NCI-H2227 treated with DMSO at 0.1 percent for 48 hours (cell line): Measurements from ENCODE around the gene WASF2.
A peak's percentile ranks its signal among the peaks of the same experiment; 100 is the strongest.
"Not testable (repeated sequence)": the region's sequence is repeated elsewhere in the genome, so short reads cannot be mapped to it uniquely, and the experiment has no call there.

ENCODE experiments used
- DNase-seq: peaks from one replicate; lab custom pipeline; 2025; lab: John Stamatoyannopoulos, UW

WASF2 gene

DNA sequence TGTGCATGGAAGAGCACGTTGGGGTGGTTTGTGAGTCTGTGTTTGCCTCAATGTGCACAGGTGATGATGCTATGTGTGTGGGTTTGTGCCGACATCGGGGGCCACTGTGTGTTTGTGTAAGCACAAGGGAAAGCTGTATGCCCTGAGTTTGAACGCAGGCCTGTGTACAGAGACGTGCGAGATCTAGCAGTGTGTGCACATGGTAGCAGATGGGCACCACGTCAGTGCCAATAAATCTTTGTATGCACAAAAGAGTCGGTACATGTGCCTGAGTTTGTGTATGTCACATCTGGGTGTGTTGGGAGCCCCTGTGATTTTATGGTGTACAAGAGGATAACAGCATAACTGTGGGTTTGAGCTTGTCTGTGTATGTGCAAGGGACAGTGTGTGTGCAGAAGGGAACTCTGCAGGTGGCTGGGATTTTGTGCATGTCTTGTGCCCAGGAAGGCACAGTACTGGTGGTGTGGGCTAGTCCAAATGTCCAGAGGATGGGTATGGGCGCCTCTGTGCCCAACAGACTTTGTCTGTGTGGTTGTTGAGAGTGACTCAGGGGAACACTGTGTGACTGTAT is 32.0 kb upstream of the WASF2 start:
- DNase-seq: no peak

DNA sequence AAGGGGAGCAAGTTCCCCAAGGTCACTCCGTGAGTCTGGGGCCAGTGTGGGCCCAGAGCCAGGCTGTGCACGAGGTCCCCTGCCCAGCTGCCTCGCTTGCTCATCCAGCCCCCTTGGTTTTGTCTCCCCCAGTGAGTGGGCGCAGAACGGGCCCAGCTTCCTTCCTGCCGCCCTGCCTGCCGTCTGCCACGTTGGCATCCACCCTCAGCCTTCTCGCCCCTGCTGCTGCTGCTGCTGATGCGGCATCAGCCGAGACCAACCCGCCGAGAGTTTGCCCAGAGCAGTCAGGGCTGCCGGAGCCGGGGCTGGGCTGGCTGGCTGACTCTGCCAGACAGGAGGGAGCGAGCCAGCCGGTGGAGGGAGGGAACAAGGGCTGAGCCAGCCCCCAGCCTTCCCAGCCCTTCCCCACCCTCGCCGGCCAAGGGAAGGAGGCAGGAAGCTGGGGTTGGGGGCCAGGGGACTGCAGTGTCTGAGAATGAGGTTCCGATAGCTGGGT is 31.4 kb upstream of the WASF2 start:
- DNase-seq: no peak

DNA sequence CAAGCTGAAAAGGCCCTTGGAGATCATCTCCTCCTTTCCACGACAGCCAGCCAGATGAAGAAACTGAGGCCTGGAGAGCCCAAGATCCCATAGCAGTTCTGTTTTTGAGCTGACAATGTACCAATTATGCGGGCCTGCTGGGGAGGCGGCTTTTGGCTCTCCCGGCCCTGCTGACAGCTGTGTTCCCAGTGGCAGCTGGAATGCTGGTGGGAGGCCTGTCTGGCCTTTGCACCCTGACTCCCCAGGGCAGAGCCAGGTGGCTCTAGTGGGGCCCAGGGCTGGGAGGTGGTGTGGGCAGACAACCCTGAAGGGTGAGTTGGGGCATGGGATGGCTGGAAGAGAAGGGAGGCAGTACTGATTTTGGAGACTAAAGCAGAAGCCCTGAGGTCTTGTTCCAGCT is 30.7 kb upstream of the WASF2 start:
- DNase-seq: no peak

DNA sequence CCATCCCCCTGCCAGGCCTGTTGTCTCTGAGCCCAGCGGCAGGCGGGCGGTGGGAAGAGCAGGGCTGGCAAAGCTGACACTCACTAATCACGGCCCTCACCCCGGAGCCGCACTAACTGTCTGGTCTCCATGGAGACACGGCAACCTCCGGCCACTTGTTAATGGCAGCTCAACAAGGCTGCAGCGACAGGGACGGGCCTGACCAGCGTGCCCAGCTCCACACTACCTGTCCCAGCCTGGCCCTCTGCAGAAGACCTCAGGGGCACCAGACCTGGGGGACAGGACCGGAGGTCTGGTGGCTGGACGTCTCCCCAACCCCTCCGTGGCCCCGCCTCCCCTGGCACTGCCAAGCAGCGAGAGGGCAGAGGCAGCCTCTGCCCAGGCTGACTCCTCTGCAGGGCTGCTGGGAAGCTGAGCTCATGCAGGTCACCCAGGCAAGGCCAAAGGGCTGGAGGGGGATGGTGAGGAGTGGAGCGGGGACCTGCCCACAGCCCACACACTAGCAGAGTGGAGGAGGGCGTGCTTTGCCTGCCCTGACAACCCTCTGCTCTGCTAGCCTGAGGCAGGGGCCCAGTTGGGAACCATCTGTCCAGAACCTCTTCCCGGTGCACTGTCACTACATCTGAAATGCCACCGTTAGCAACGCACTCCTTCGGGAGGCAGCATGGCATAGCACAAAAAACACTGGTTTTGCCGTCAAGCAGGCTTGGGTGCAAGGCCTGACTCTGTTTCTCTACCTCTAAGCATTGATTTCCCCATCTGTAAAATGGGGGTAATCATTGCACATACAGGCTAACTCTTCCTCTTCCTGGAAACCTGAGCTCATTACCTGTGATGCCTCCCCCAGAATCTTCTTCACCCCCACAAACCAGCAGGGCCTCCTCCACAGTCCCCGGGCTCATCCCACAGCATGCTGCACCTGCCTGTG is 29.6 kb upstream of the WASF2 start:
- DNase-seq: peak; percentile 89

DNA sequence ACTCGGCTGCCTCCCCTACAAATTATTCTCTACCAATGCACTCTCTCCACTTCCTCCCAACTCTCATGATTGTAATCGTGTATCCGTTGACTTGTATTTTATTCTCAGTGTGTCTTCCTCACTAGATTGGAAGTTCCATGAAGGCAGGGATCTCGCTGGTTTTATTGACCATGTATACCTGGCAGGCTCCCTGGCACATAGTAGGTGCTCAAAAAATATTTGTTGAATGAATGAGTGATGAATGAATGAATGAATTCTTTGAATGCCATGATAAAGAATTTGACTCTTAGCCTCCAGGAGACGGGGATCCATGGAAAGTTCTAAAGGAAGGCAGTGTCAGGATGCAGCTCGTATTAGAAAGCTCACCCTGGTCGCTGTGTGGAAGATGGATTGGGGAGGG is 28.8 kb upstream of the WASF2 start:
- DNase-seq: no peak

DNA sequence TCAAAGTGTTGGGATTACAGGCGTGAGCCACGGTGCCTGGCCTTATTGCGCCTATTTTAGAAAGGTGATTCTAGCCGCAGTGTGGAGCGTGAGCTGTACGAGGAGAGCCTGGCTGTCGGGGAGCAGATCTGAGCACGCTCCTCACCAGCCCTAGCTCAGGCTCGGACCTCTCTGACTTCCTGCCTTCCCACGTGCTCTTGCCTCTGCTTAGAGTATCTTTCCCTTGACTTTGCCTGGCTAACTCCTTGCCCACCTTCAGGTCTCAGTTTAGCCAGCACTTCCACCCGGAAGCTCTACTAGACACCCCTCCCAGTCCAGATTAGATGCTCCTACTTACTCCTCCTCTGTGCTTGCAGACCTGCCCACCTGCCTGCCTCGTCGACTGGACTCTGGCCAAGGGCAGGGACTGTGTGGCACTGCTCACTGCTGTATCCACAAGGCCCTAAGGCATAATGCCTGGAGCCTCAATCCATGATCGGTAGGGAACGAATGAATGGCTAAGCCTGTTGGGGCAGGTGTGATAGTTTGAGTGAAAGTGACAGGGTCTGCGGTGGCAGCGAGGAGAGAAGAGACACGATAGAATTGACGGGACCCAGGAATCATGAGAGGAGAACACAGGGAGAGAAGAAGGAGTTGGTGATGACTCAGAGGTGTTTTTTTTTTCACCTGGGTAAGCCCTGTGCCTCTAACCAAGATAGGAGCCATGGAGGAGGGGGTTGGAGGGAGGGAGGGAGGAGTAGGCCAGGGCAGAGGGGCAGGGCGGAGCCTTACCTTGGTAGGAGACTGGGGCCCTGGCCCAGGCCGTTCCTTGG is 28.1 kb upstream of the WASF2 start:
- no peak for DNase-seq

DNA sequence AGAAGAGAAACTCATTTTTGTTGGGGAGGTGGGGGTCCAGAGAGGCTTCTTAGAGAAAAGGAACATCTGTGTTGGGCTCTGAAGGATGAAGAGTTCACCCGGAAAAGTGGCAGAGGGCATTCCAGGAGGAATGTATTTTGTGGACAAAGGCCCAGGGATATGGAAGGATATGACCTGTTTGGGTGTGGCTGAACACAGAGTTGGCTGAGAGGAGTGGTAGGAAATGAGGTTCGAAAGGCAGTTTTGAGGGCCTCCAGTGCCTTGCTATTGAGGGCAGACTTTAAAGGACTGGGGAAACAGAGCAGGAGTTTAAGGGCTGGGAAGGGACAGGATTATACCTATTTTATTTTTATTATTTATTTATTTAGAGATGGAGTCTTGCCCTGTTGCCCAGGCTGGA is 27.3 kb upstream of the WASF2 start:
- no peak for DNase-seq

DNA sequence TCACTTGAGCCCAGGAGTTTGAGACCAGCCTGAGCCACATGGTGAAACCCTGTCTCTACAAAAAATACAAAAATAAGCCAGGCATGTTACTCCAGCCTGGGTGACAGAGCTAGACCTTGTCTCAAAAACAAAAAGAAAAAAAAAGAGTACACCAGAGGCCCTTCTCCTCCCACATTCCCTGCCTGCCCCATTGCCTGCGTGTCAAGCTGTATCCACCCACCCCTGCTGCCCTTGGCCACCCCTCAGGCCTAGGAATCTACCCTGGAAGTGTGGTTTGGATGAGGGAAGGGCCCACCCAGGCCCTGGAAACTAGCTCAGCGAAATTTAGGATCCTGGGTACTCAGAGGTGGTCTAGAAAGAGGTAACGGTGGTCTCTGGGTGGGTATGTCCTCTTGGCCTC is 25.7 kb upstream of the WASF2 start:
- no peak for DNase-seq

DNA sequence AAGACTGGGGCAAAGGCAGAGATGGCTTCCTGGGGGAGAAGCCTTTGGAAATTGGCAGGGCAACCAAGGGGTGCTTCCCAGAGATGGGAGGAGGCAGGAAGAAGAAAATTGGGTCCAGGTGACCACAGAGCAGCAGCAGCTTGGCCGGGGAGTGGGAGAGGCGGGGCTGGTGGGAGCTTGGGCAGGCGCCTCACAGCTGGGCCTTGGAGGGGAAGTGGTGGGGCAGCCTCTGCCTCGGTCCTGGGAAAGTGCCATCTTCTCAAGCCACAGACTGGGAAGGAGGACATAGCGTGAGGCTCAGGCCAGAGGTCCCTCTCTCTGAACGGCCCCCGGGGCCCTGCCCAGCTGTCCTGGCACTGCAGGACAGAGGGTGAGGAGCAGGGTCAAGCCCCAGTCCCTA is 24.0 kb upstream of the WASF2 start:
- DNase-seq: no peak

DNA sequence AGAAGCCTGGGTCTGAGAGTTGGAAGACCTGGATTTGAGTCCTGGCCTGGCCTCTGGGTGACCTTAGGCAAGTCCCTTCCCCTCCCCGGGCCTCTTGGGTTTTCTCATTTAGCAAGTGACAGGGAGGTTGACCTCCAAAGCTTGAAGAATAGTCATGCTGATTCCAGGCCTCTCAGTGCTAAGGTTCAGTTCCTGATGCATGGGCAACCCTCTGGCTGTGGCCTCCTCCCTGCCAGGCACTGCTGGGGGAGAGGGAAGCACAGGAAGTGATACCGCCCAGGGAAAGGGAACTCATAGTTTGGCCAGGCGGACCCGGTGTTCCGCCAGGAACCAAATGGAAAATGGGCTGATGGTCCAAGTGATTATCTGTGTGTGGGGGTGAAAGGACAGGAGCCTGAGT is 23.6 kb upstream of the WASF2 start:
- no peak for DNase-seq

DNA sequence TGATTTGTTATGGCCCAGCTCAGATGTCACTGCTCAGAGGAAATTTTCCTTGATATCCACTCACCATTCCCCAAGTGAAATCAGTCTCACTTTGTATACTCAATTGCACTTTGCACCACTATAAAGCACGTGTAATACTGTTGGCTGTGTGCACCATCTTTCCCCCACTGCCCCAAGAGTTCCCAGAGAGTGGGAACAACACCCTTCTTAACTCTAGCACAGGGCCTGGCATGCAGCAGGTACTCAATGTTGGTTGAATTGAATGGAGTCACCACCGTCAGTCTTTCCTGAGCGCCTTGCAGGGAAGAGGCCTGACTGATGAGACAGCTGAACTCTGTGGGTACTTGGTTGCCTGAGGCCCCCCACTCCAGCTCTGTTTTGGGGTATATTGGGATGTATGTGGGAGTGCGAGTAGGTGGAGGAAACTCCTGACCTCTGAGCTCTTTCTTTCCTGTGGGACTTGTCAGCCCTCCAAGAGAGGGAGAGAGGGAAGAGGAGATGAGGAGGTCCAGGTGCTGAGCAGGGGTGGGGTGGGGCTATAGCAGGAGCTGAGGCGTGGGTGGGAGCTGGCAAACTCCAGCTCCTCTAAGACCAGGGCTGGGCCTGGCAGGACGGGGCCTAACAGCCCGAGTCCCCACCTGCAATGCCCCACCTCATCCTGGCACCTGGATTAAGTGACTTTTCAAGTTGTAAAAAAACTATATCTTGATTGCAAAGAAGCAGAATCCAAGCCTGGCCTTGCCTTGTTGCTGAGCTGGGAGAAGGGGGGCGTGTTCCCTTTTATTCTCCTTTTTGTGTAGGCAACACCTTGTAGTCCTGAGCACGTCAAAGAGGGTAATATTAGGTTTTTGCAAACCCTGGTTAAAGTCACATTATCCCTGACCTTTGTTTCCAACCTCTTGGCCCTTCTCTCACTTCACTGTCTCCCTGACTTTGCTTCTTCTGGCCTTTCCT is 19.4 kb upstream of the WASF2 start:
- DNase-seq: no peak

DNA sequence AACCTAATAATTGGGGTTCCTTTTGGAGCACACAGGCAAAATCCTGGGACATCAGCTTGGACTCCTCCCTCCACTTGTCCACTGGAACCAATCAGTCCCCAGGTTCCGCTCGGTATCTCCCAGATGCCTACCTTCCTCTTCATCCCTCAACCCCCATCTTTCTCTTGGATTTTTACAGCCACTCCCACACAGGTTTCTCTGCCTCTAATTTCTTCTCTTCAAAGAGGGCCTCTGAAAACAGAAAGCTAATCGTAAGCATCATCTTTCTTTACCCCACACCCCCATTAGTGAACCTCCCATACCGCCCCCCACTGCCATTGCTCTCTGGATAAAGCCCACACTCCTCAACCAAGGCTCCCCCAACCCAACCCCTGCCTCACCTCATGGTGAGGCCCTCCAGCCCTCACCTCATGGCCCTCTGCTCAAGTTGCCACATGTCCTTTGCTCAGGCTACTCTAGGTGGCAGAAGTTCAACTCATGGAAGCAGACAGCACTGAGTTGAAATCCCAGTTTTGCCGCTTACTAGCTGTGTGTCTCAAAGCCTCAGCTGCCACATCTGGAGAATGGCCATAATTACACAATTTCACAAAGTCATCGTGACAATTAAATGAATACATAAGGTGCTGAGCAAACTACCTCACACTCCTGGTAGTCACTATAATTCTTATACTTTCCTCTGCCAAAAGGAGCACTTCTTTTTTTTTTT is 18.1 kb upstream of the WASF2 start:
- no peak for DNase-seq

DNA sequence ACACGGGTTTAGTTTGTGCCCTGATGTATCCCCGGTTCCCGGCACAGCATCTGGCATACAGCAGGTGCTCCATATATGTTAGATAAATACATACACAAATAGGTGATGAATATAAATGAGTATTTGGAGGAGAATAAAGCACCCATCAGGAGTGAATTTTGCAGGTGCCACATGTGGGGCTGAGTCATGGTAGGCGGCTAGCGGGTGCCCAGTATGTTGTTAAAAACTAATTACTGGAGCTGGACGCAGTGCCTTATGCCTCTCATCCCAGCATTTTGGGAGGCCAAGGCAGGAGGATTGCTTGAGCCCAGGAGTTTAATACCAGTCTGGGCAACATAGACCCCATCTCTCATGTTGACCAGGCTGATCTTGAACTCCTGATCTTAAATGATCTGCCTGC is 16.7 kb upstream of the WASF2 start:
- DNase-seq: no peak

DNA sequence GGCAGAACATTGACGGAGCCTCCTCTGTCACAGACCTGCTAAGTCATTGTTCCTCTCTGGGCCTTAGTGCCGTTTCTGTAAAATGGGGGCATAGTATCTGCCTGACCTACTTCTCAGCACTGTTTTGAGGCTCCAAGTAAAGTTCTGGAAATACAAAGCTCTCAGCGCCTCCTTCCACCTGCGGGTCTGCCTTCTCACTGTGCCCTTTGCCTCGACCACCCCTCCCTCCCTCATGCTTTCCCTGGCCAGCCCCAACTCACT is 15.4 kb upstream of the WASF2 start:
- no peak for DNase-seq

DNA sequence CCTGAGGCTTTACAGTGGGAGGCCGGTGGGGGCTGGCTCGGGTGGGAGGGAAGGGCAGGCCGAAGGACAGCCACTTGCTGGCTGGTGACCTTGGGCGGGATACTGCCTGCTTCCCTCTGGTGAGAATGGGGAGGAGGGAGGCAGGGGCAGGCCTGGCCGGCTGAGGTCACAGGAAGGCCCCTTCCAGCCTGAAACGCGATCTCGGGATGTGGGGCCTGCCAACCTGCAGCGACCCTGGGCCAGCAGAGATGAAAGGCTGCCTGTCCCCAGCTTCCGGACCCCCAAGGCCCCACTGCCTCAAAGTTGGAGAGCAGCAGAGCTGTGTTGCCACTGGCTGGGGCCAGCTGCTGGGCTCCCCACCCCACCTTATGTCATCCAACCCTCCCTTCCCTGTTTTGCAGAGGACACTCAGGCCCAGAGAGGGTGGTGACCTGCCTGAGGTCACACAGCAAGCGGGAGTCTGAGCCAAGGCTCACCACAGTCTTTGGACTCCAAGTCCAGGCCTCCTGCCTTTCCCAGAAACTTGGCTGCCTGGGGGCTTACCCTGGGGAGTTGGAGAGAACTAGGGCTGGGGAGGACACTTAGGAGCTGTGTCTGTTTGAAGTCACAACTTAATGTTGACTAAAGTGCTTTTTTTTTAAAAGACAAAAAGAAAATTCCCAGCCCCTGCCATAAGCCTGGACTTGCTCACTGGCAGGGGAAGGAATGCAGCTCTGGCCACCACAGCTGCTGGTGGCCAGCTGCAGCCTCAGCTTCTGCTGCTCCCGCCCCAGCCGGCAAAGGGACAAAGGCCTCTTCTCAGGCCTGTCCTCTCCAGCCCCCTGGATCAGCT is 14.8 kb upstream of the WASF2 start:
- peak; percentile 56 for DNase-seq

DNA sequence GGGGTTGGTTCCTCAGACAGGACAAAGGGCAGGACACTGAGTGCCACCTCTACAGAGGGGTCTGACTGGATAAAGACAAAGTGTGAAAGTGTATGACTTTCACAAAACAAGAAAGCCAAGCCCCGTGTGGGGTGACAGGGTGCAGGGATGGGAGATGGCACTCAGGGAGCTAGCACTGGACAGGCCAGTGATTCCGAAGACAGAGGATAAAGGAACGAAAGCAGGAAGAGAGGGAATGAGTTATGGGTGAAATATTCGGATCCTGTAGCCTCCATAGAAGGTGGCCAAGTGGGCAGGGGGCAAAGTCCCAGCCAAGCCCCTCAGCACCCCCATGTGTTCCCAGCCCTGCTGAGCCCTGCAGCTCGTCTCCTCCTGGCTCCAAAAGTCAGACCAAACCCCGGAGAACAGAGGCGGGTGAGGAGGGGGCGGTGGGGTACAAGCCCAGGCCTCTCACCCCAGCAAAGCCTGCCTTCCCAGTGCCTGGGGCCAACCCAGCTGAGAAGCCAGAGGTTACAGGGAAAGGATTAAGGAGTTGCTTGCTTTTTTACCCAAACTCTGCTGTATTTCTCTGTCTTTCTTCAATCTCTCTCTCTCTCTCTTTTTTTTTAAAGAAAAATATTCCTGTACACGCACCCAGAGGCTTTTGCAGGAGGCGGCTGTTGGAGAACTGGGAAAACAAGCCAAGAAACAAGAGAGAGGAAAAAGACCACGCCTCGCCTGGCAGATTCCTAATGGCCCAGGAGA is 14.0 kb upstream of the WASF2 start:
- DNase-seq: no peak

DNA sequence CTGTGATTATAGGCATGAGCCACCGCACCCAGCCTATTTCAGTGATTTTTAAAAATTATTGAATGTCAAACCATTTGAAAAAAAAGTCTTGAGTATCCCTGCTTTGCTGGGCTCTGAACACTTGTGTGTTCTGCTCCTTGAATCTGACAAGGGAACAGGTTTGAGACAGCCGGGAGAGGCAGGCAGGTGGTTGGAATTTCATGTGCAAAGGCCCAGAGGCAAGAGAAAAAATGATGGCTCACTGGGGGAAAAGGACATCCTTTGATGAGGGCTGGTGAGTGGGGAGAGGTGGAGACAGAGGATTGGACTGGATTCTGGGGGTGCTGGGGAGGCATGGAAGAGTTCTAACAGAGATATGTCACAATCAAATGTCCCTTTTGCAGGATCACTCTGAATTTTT is 13.1 kb upstream of the WASF2 start:
- no peak for DNase-seq

DNA sequence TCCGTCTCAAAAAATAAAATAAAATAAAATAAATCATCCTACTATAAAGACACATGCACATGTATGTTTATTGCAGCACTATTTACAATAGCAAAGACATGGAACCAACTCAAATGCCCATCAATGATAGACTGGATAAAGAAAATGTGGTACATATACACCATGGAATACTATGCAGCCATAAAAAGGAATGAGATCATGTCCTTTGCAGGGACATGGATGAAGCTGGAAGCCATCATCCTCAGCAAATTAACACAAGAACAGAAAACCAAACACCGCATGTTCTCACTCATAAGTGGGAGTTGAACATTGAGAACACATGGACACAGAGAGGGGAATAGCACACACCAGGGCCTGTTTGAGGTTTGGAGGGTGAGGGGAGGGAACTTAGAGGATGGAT is 11.2 kb upstream of the WASF2 start:
- DNase-seq: not testable (repeated sequence)

DNA sequence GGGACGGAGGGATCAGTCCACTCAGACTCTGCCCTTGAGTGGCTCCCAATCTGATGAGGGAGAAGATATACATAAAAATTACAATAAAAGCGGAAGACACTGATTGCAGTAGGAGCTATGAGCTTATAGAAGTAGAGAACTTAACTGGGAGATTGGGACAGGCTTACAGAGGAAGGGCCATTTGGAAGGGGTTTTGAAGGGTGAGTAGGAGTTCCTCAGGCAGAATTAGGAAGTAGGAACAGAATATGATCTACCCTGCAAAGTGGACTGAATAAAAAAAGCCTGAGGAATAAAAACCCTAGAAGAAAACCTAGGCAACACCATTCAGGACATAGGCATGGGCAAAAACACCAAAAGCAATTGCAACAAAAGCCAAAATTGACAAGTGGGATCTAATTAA is 9.2 kb upstream of the WASF2 start:
- DNase-seq: no peak
